CD4-positive, alpha-beta T cell (primary cell): ENCODE data around the gene DNAJB6. TPM values are rescaled to one million over a fixed set of nuclear protein-coding genes. Genes with fewer than 3 reads are reported as not detected.
A peak's percentile ranks its signal among the peaks of the same experiment; 100 is the strongest.

Source experiments
- ATAC-seq: fragments of 200-7000 bp; cut with Tn5 transposase; one replicate; pipeline ENCODE4 v1.10.0; 2022; ENCODE audit warnings: mild to moderate bottlenecking; ENCODE audit not compliant: poor library complexity
- CTCF ChIA-PET: fragments of 350-600 bp; sonication (Branson Sonifier 250); formaldehyde crosslinking; loops from one replicate; lab custom pipeline; 2021; ENCODE audit warnings: antibody characterized with exemption, inconsistent platforms; lab: Charles Lee
- POLR2A ChIA-PET: fragments of 350-600 bp; sonication (Branson Sonifier 250); formaldehyde crosslinking; loops from one replicate; lab custom pipeline; 2021; ENCODE audit warnings: antibody characterized with exemption, inconsistent platforms; lab: Charles Lee
- DNase-seq, 14 experiments: peaks; one replicate each; pipeline ENCODE4 v3.0.0-alpha.2; 2013 to 2020; ENCODE audit warnings: mixed read lengths in 2 of 14
- H3K27ac ChIP-seq, 2 donors: one replicate each; pipeline versions ENCODE4 v1.5.1 to v1.7.0; 2013; ENCODE audit warnings: low read length in 2 of 2, low read depth in 1 of 2, mild to moderate bottlenecking in 1 of 2
- H3K27me3 ChIP-seq, 2 experiments: 1 replicate in 1 of 2; 2 replicates in 1 of 2; pipeline versions ENCODE4 v1.6.1 to v1.7.0; 2013; ENCODE audit warnings: low read length in 2 of 2, control low read depth in 1 of 2, mild to moderate bottlenecking in 1 of 2, moderate library complexity in 1 of 2; ENCODE audit not compliant: insufficient read depth in 2 of 2, control insufficient read depth in 1 of 2
- H3K36me3 ChIP-seq: one replicate; pipeline ENCODE4 v1.6.1; 2013; ENCODE audit warnings: low read length, control low read depth; ENCODE audit not compliant: insufficient read depth
- H3K4me1 ChIP-seq: one replicate; pipeline ENCODE4 v1.6.1; 2013; ENCODE audit warnings: low read length, control low read depth; ENCODE audit not compliant: insufficient read depth
- H3K4me3 ChIP-seq: one replicate; pipeline ENCODE4 v1.5.1; 2013; ENCODE audit warnings: mild to moderate bottlenecking, low read length, moderate library complexity
- H3K9me3 ChIP-seq, 2 experiments: 1 replicate in 1 of 2; 2 replicates in 1 of 2; pipeline versions ENCODE4 v1.6.1 to v1.7.0; 2013; ENCODE audit warnings: low read length in 2 of 2, mild to moderate bottlenecking in 2 of 2, control low read depth in 1 of 2, moderate library complexity in 1 of 2; ENCODE audit not compliant: control insufficient read depth in 1 of 2, insufficient read depth in 1 of 2
- H3K27ac Mint-ChIP-seq: one replicate; pipeline ENCODE4 v1.8.0; 2020; ENCODE audit warnings: mixed read lengths
- H3K27me3 Mint-ChIP-seq: one replicate; pipeline ENCODE4 v1.8.0; 2021; ENCODE audit warnings: mixed read lengths
- H3K36me3 Mint-ChIP-seq: one replicate; pipeline ENCODE4 v1.8.0; 2021; ENCODE audit warnings: low read depth, mixed read lengths
- H3K4me1 Mint-ChIP-seq: one replicate; pipeline ENCODE4 v1.8.0; 2021; ENCODE audit warnings: low read depth, mixed read lengths
- H3K4me3 Mint-ChIP-seq: one replicate; pipeline ENCODE4 v1.8.0; 2020; ENCODE audit warnings: mild to moderate bottlenecking, mixed read lengths
- H3K9me3 Mint-ChIP-seq: one replicate; pipeline ENCODE4 v1.8.0; 2020; ENCODE audit warnings: mixed read lengths
- CTCF ChIP-seq: fragments of 200-600 bp; IDR thresholded peaks from one replicate; pipeline ENCODE4 v1.8.0; 2022; ENCODE audit warnings: antibody characterized with exemption, mild to moderate bottlenecking
- intact Hi-C, 2 experiments: fragments of 100-400 bp; cut with DNase I in 1 of 2; cut with micrococcal nuclease in 1 of 2; formaldehyde crosslinking; loops; one replicate each; pipeline versions ENCODE4 v1.15.1 to v1.9.0; 2023 to 2025; cut with DNase I, micrococcal nuclease
- total RNA-seq, 174 experiments: library from RNA in 2 of 174; stranded (reverse) in 2 of 174; gene quantifications; one replicate each; pipeline ENCODE4 v1.2.3 and lab custom pipeline; 2021 to 2026

Gene DNAJB6
- total RNA-seq, 2 experiments from 2014 or later: 232 to 242 TPM

- CTCF ChIA-PET: no interaction called here
- no peak overlapping the region for H3K4me3 Mint-ChIP-seq
- intact Hi-C loops: no loop called here
- TF ChIP-seq CTCF: no peak
- no peak overlapping the region for H3K27ac ChIP-seq
- POLR2A ChIA-PET: no interaction called here
- H3K36me3 ChIP-seq: peaks cover 51% of the 10 kb centered on the region
- DNase-seq (peak in 1 of 14 experiments; percentile 20), ATAC-seq (no peak)
- no peak overlapping the region for H3K4me3 ChIP-seq
- H3K9me3 ChIP-seq: no peaks in the 10 kb centered on the region
- H3K4me1 ChIP-seq: peaks cover 11% of the 10 kb centered on the region
- H3K4me1 Mint-ChIP-seq: peaks cover 31% of the 10 kb centered on the region
- H3K27me3 ChIP-seq: no peaks in the 10 kb centered on the region
- H3K27me3 Mint-ChIP-seq: no peaks in the 10 kb centered on the region
- H3K27ac Mint-ChIP-seq: no peak overlapping the region
- H3K36me3 Mint-ChIP-seq: peaks cover 44% of the 10 kb centered on the region
- no peaks in the 10 kb centered on the region for H3K9me3 Mint-ChIP-seq
Measured at GRCh38 chr7:157397036-157397720, 60.4 kb downstream of the DNAJB6 start.

GRCh38 chr7:157397731-157398691 is 61.2 kb downstream of the DNAJB6 start:
- ATAC-seq (no peak), DNase-seq (peak in 2 of 14 experiments; percentile 31 to 40)
- Histone ChIP-seq H3K27ac (no peak overlapping the region), H3K36me3 (peaks cover 45% of the 10 kb centered on the region), H3K4me3 (no peak overlapping the region), H3K27me3 (no peaks in the 10 kb centered on the region), H3K4me1 (peaks cover 11% of the 10 kb centered on the region), H3K9me3 (no peaks in the 10 kb centered on the region)
- intact Hi-C loops: no loop called here
- POLR2A ChIA-PET: interaction anchor here (0.9 kb wide), 1 partner anchor 66 kb away, joined by 3 read pairs; no protein-coding TSS in a partner anchor
- Mint-ChIP-seq H3K36me3 (peaks cover 43% of the 10 kb centered on the region), H3K27ac (no peak overlapping the region), H3K4me3 (no peak overlapping the region), H3K4me1 (peaks cover 28% of the 10 kb centered on the region), H3K27me3 (no peaks in the 10 kb centered on the region), H3K9me3 (no peaks in the 10 kb centered on the region)
- CTCF ChIA-PET: no interaction called here
- TF ChIP-seq CTCF: peak; percentile 15

GRCh38 chr7:157399086-157399687 is 62.4 kb downstream of the DNAJB6 start:
- POLR2A ChIA-PET: no interaction called here
- Histone ChIP-seq H3K27me3 (no peaks in the 10 kb centered on the region), H3K4me3 (no peak overlapping the region), H3K27ac (no peak overlapping the region), H3K36me3 (peaks cover 39% of the 10 kb centered on the region), H3K9me3 (no peaks in the 10 kb centered on the region), H3K4me1 (peaks cover 11% of the 10 kb centered on the region)
- Mint-ChIP-seq H3K4me1 (peaks cover 34% of the 10 kb centered on the region), H3K9me3 (no peaks in the 10 kb centered on the region), H3K4me3 (no peak overlapping the region), H3K36me3 (peaks cover 44% of the 10 kb centered on the region), H3K27me3 (no peaks in the 10 kb centered on the region), H3K27ac (no peak overlapping the region)
- CTCF ChIA-PET: no interaction called here
- ATAC-seq: no peak
- DNase-seq: no peak
- intact Hi-C loops: no loop called here
- no peak for TF ChIP-seq CTCF
